ENCODE data around the gene DUS2.
"Not testable (repeated sequence)": the region's sequence is repeated elsewhere in the genome, so short reads cannot be mapped to it uniquely, and the experiment has no call there.

Gene DUS2

GRCh38 chr16:68022728-68023537 lies at the start of gene DUS2, which contains the start of gene DDX28:
Gene DUS2 (plus strand): TSS chr16:68023284. CDS start chr16:68038024, 14,740 bp downstream.
Gene DDX28 (minus strand): TSS chr16:68023232. CDS start chr16:68023202, 30 bp downstream.
- peak; percentile 95 for DNase-seq

DNA sequence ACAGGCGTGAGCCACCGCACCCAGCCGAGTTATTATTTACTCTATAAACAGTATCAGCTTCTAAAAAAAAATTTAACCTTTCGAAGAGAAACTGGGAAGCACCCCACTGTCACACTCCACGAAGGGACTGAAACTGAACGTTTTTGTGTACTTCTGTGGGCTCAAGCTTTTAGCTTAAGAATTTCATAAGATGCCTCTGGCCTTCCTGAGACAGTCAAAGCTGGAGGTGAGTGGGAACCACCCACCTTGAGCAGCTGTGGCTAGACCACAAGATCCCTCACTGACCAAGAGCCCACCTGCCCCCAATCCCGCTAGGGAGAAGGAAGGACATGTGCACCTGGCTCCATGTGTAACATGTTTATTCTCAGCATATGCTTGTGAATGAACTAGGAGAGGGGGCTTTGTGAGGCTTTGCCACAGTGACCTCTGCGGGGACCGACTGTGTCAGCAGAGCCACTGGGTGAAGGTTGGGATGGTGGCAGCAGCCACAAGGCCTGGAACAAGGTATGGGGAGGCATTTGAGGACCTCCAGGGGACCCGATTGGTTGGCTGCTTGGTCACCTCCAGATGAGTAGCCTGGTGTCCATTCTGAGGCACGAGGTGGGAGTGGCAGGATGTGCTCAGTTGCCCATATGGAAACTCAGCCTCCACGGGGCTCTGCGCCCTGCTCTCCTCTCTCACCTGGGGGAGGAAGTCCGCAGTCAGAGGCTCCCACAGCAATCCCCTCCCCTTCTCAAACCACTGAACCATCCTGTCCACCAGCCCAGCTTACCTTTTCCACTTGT lies 47.6 kb upstream of the DUS2 start:
- no peak for DNase-seq

GRCh38 chr16:67976205-67976604 lies 46.9 kb upstream of the DUS2 start:
- no peak for DNase-seq

GRCh38 chr16:67977005-67977404 lies 46.1 kb upstream of the DUS2 start:
- no peak for DNase-seq

GRCh38 chr16:67977469-67978227 lies 45.4 kb upstream of the DUS2 start:
- no peak for DNase-seq

DNA sequence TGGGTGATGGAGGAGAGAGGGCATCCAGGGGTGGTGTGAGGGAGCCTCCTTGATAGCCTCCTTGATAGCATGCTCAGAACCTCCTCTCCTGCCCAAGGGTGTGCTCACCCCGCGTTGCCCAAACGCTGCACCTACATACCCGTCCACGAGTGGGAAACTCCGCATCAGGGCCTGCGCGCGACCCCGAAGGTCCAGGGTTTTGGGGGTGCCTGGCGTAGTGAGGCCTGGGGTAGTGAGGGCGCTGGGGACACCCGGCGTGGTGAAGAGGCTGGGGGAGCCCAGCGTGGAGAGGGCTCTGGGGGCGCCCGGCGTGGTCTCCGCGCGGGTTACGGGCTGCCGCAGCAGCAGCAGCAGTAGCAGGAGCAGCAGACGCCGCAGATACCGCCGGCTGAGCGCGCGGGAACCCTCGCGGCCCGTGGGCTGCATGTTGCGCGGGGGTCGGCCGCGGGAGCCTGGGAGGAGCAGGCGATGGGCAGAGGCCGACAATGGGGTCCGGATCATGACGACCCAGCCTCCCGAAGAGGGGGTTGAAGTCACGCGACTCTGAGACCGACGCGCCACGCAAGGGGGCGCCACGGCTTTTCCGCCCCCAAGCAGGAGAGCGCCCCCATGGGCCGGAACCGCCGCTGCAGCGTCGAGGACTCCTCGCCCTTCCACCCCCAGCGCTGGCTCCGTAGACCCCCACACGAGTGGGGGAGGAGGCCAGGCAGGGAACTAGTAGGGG lies 43.0 kb upstream of the DUS2 start, which contains the start of gene DPEP3:
DPEP3 (minus strand) TSS at position 545 of the 724 bp plus-strand sequence; CDS start at position 426, 119 bp downstream.
- no peak for DNase-seq

DNA sequence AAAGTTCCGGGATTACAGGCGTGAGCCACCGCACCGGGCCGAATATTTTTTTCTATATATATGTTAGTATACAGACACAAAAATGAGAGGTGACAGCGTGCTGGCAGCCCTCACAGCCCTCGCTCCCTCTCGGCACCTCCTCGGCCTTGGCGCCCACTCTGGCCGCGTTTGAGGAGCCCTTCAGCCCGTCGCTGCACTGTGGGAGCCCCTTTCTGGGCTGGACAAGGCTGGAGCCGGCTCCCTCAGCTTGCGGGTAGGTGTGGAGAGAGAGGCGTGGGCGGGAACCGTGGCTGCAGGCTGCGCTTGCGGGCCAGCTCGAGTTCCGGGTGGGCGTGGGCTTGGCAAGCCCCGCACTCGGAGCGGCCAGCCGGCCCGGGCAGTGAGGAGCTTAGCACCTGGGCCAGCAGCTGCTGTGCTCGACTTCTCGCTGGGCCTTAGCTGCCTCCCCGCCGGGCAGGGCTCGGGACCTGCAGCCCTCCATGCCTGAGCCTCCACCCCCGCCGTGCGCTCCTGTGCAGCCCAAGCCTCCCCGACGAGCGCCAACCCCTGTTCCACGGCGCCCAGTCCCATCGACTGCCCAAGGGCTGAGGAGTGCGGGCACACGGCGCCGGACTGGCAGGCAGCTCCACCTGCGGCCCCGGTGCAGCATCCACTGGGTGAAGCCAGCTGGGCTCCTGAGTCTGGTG lies 40.9 kb upstream of the DUS2 start:
- no peak for DNase-seq

GRCh38 chr16:67986949-67987348 lies 36.1 kb upstream of the DUS2 start:
- DNase-seq: no peak

DNA sequence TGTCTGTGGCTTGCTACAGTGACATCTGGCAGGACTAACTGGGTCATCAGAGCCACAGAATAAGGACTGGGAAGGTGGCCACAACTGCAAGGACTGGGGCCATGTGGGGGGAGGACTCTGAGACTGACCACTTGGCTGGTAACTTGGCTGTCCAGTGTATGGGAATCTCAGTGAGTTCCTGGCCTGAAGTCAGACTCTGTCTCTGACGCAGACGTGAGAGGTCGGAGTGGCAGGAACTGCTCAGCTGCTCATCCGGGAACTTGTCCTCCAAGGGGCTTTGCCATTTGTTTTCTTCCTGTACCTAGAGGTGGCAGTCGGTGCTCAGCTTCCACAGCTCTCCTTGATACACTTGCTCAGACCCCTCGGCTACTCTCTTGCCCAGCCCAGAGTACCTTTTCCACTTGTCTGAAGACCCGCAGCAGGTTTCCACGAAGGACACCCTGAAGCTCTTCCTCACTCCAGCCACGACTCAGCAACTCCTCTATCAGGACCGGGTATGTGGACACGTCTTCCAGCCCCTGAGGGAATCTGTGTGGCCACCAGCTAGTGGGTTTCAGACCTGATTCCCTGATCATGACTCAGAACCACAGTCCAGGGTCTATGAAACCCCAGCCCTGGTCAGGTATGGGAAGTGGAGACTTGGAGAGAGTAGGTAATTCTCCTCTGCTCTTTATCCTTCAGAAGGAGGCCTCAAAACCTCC lies 35.5 kb upstream of the DUS2 start:
- DNase-seq: no peak

GRCh38 chr16:67988675-67989074 lies 34.4 kb upstream of the DUS2 start:
- DNase-seq: no peak

- no peak for DNase-seq
Observed at GRCh38 chr16:67989322-67990017, 33.6 kb upstream of the DUS2 start.

- no peak for DNase-seq
Observed at GRCh38 chr16:67990018-67990386, 33.1 kb upstream of the DUS2 start.

DNA sequence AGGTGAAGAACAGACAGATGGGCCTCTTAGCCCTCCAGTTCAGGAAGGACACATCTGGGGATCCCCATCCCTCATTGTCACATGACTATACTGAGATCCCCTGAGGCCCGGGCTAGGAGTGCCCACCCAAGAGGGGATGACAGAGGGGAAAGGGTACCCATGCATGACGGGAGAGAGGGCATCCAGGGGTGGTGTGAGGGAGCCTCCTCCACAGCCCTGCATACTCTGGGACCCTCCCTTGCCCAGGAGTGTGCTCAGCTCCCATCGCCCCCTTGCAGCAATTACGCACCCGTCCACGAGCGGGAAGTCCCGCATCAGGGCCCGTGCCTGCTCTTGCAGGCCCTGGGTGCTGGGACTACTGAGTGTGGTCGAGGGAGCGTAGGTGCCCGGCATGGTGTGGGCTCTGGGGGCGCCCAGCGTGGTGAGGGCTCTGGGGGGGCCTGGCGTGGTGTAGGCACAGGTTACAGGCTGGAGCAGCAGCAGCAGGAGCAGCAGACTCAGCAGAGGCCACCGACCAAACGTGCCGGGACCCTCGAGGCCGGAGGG lies 30.4 kb upstream of the DUS2 start:
- DNase-seq: no peak

DNA sequence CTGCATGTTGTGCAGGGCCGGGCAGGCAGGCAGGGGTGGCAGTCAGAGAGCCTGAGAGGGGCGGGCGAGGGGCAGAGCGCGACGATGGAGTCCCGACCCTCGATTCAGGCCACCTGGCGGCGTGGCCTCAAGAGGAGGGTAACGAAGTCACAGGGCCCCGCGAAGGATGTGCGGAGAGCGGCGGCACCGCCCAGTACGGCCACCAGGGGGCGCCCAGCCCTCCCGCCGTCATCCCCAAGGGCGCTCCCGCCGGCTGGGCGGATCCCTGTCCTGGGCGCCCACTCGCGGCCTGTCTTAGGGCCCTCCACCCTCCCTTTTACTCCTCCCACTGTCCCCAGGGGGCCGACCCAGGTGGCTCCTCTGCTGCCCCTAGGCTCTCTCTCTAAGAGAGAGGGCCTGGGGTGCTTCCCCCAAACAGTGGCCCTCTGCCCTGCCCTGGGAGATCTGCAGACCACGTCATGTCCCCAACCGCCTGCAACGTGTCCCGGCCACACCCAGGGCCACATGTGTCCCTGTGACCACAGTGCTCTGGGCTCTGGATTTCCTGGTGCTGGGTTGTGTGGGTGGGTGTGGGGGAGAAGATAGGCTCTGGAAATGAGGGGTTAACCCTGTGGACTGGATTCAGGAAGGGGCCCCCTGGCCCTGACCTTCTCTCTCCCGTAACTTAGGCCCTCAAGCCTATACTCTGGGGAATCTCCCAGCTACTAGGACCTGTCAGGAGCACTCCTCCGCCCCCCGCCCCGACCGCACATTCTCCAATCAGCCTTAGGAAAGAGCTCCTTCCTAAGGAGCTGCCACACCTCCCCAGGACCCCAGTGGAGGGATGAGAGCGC lies 29.7 kb upstream of the DUS2 start:
- DNase-seq: peak; percentile 89

GRCh38 chr16:67994040-67994408 lies 29.1 kb upstream of the DUS2 start:
- not testable (repeated sequence) for DNase-seq

- no peak for DNase-seq
Observed at GRCh38 chr16:67995423-67995822, 27.7 kb upstream of the DUS2 start.

DNA sequence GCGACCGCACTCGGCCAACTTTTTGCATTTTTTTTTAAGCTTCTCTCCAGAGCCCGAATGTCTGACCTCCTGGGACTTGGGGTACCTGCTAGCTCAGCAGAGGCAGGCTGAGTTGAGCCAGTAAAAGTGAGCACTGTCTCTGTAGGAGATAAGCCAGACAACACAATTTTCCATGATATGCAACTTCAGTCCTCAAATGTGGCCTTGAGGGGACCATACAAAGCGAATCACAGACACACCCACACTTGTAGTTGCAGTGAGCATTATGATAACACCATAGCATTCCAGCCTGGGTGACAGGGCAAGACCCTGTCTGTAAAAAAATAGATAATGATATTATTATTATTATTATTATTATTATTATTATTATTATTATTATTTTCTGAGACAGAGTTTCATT lies 26.4 kb upstream of the DUS2 start:
- DNase-seq: no peak

- not testable (repeated sequence) for DNase-seq
Observed at GRCh38 chr16:67998231-67998778, 24.8 kb upstream of the DUS2 start.
